HG03095 (cell line): ENCODE data around the gene LGALS9.
"Not testable (repeated sequence)": the region's sequence is repeated elsewhere in the genome, so short reads cannot be mapped to it uniquely, and the experiment has no call there.

ENCODE experiments used
- ATAC-seq: cut with Tn5 transposase; IDR thresholded peaks from one replicate; pipeline ENCODE4 v1.9.1; 2021; ENCODE audit warnings: moderate library complexity; ENCODE audit not compliant: unreplicated experiment

Gene LGALS9

GRCh38 chr17:27651411-27652345, 20.7 kb downstream of the LGALS9 start:
- no peak for ATAC-seq

GRCh38 chr17:27653449-27653971, 22.5 kb downstream of the LGALS9 start:
- ATAC-seq: not testable (repeated sequence)

- ATAC-seq: no peak
Measured at GRCh38 chr17:27654136-27654535, 23.1 kb downstream of the LGALS9 start.

- peak; percentile 63 for ATAC-seq
Measured at GRCh38 chr17:27654654-27655524, 23.9 kb downstream of the LGALS9 start.

- not testable (repeated sequence) for ATAC-seq
Measured at GRCh38 chr17:27655525-27656111, 24.6 kb downstream of the LGALS9 start.

- ATAC-seq: not testable (repeated sequence)
Measured at GRCh38 chr17:27656620-27657019, 25.6 kb downstream of the LGALS9 start.

- no peak for ATAC-seq
Measured at GRCh38 chr17:27657620-27658019, 26.6 kb downstream of the LGALS9 start.

GRCh38 chr17:27659683-27660082, 28.7 kb downstream of the LGALS9 start:
- no peak for ATAC-seq

- no peak for ATAC-seq
Measured at GRCh38 chr17:27660436-27660835, 29.4 kb downstream of the LGALS9 start.

- ATAC-seq: no peak
Measured at GRCh38 chr17:27663936-27664605, 33.1 kb downstream of the LGALS9 start.

- ATAC-seq: no peak
Measured at GRCh38 chr17:27664606-27664965, 33.6 kb downstream of the LGALS9 start.

- no peak for ATAC-seq
Measured at GRCh38 chr17:27665549-27665948, 34.6 kb downstream of the LGALS9 start.

- not testable (repeated sequence) for ATAC-seq
Measured at GRCh38 chr17:27666270-27666669, 35.3 kb downstream of the LGALS9 start.

- ATAC-seq: no peak
Measured at GRCh38 chr17:27666831-27667560, 36.0 kb downstream of the LGALS9 start.

GRCh38 chr17:27667656-27668487, 36.9 kb downstream of the LGALS9 start:
- no peak for ATAC-seq

- no peak for ATAC-seq
Measured at GRCh38 chr17:27668488-27668823, 37.5 kb downstream of the LGALS9 start.

GRCh38 chr17:27669136-27669535, 38.1 kb downstream of the LGALS9 start:
- no peak for ATAC-seq

- ATAC-seq: no peak
Measured at GRCh38 chr17:27669850-27670249, 38.9 kb downstream of the LGALS9 start.
